HEK293 (cell line): ENCODE data around the gene ZNF618.

Experiments
- CTCF ChIA-PET: fragments of 350-600 bp; formaldehyde crosslinking; extraction: SDS; loops from one replicate; lab custom pipeline; 2021; ENCODE audit warnings: antibody characterized with exemption; lab: Yijun Ruan, JAX
- POLR2A ChIA-PET: fragments of 300-600 bp; formaldehyde crosslinking; extraction: SDS; loops from one replicate; lab custom pipeline; 2020; ENCODE audit warnings: antibody characterized with exemption, inconsistent platforms; lab: Yijun Ruan, JAX
- H3K27ac ChIP-seq: fragments of 200-500 bp; sonication (Bioruptor generic); 2 replicates; pipeline ENCODE4 v1.5.1; 2014; ENCODE audit warnings: low read depth, low read length, control low read depth, inconsistent platforms; ENCODE audit errors: extremely low read depth
- H3K36me3 ChIP-seq, 2 experiments: fragments of 200-500 bp in 1 of 2; sonication (Bioruptor generic) in 1 of 2; 1 replicate in 1 of 2; 2 replicates in 1 of 2; pipeline ENCODE4 v1.5.1; 2014 to 2017; ENCODE audit warnings: inconsistent platforms in 2 of 2, low read length in 2 of 2; ENCODE audit not compliant: control insufficient read depth in 2 of 2, insufficient read depth in 1 of 2
- H3K4me1 ChIP-seq: fragments of 200-500 bp; sonication (Bioruptor generic); 2 replicates; pipeline ENCODE4 v1.5.1; 2014; ENCODE audit warnings: mild to moderate bottlenecking, low read length, inconsistent platforms; ENCODE audit not compliant: control insufficient read depth, insufficient read depth
- H3K4me3 ChIP-seq: 2 replicates; pipeline ENCODE4 v1.5.1; 2011; ENCODE audit warnings: low read depth, mild to moderate bottlenecking, control low read depth, low read length, moderate library complexity
- H3K9me3 ChIP-seq: fragments of 200-500 bp; sonication (Bioruptor generic); 2 replicates; pipeline ENCODE4 v1.5.1; 2014; ENCODE audit warnings: low read depth, low read length, inconsistent platforms; ENCODE audit not compliant: control insufficient read depth, insufficient read depth
- EGR2 ChIP-seq: fragments of 450-650 bp; formaldehyde crosslinking; IDR thresholded peaks from 2 replicates; pipeline ENCODE4 v1.5.1; 2016; ENCODE audit warnings: low read depth, missing biosample characterization, missing genetic modification characterization
- FEZF1 ChIP-seq: fragments of 450-650 bp; formaldehyde crosslinking; IDR thresholded peaks from 2 replicates; pipeline ENCODE4 v1.5.1; 2016; ENCODE audit warnings: missing biosample characterization, missing genetic modification characterization
- KLF9 ChIP-seq: fragments of 450-650 bp; formaldehyde crosslinking; IDR thresholded peaks from 2 replicates; pipeline ENCODE4 v1.5.1; 2016; ENCODE audit warnings: missing biosample characterization, missing genetic modification characterization, low read depth
- SCRT2 ChIP-seq: fragments of 450-650 bp; formaldehyde crosslinking; IDR thresholded peaks from 2 replicates; pipeline ENCODE4 v1.5.1; 2016; ENCODE audit warnings: missing biosample characterization, missing genetic modification characterization
- SETDB1 ChIP-seq: IDR thresholded peaks from one replicate; pipeline ENCODE4 v1.6.1; 2017; ENCODE audit warnings: mild to moderate bottlenecking, low read length, moderate library complexity, mixed read lengths; ENCODE audit not compliant: insufficient read length
- YY1 ChIP-seq: fragments of 450-650 bp; formaldehyde crosslinking; IDR thresholded peaks from 2 replicates; pipeline ENCODE4 v1.5.1; 2018; ENCODE audit warnings: missing biosample characterization, missing genetic modification characterization
- ZBTB20 ChIP-seq: fragments of 450-650 bp; formaldehyde crosslinking; IDR thresholded peaks from 2 replicates; pipeline ENCODE4 v1.5.1; 2016; ENCODE audit warnings: missing biosample characterization, missing genetic modification characterization
- ZBTB21 ChIP-seq: fragments of 450-650 bp; formaldehyde crosslinking; IDR thresholded peaks from 2 replicates; pipeline ENCODE4 v1.5.1; 2017; ENCODE audit warnings: missing biosample characterization, missing genetic modification characterization
- ZEB2 ChIP-seq: fragments of 450-650 bp; formaldehyde crosslinking; IDR thresholded peaks from 2 replicates; pipeline ENCODE4 v1.5.1; 2016; ENCODE audit warnings: missing biosample characterization, missing genetic modification characterization
- ZNF16 ChIP-seq: fragments of 450-650 bp; formaldehyde crosslinking; IDR thresholded peaks from 2 replicates; pipeline ENCODE4 v1.5.1; 2016; ENCODE audit warnings: low read depth, missing biosample characterization, missing genetic modification characterization
- ZNF184 ChIP-seq: fragments of 450-650 bp; IDR thresholded peaks from 2 replicates; pipeline ENCODE4 v1.5.1; 2018; ENCODE audit warnings: missing biosample characterization, mild to moderate bottlenecking, missing genetic modification characterization
- ZNF223 ChIP-seq: fragments of 450-650 bp; formaldehyde crosslinking; IDR thresholded peaks from 2 replicates; pipeline ENCODE4 v1.5.1; 2016; ENCODE audit warnings: missing biosample characterization, missing genetic modification characterization
- ZNF341 ChIP-seq: fragments of 450-650 bp; formaldehyde crosslinking; IDR thresholded peaks from 2 replicates; pipeline ENCODE4; 2016; ENCODE audit warnings: low read depth, missing biosample characterization, missing genetic modification characterization
- ZNF391 ChIP-seq: fragments of 450-650 bp; formaldehyde crosslinking; IDR thresholded peaks from 2 replicates; pipeline ENCODE4 v1.5.1; 2016; ENCODE audit warnings: low read depth, missing biosample characterization, missing genetic modification characterization, borderline replicate concordance
- ZNF501 ChIP-seq: fragments of 450-650 bp; formaldehyde crosslinking; IDR thresholded peaks from 2 replicates; pipeline ENCODE4 v1.5.1; 2016; ENCODE audit warnings: missing biosample characterization, missing genetic modification characterization
- ZNF521 ChIP-seq: fragments of 450-650 bp; formaldehyde crosslinking; IDR thresholded peaks from 2 replicates; pipeline ENCODE4 v1.5.1; 2017; ENCODE audit warnings: missing biosample characterization, mild to moderate bottlenecking, missing genetic modification characterization
- ZNF571 ChIP-seq: fragments of 450-650 bp; formaldehyde crosslinking; IDR thresholded peaks from 2 replicates; pipeline ENCODE4 v1.5.0; 2017; ENCODE audit warnings: missing biosample characterization, missing genetic modification characterization
- ZNF585B ChIP-seq: fragments of 450-650 bp; formaldehyde crosslinking; IDR thresholded peaks from 2 replicates; pipeline ENCODE4 v1.5.1; 2016; ENCODE audit warnings: missing biosample characterization, missing genetic modification characterization
- ZNF596 ChIP-seq: fragments of 450-650 bp; IDR thresholded peaks from 2 replicates; pipeline ENCODE4 v1.5.0; 2018; ENCODE audit warnings: missing biosample characterization, mild to moderate bottlenecking, missing genetic modification characterization, moderate library complexity
- ZNF670 ChIP-seq: fragments of 450-650 bp; formaldehyde crosslinking; IDR thresholded peaks from 2 replicates; pipeline ENCODE4 v1.5.1; 2016; ENCODE audit warnings: missing biosample characterization, missing genetic modification characterization, low read depth
- ZNF747 ChIP-seq: fragments of 450-650 bp; formaldehyde crosslinking; IDR thresholded peaks from 2 replicates; pipeline ENCODE4 v1.5.1; 2016; ENCODE audit warnings: missing biosample characterization, missing genetic modification characterization
- ZNF791 ChIP-seq: fragments of 450-650 bp; formaldehyde crosslinking; IDR thresholded peaks from 2 replicates; pipeline ENCODE4 v1.5.1; 2016; ENCODE audit warnings: missing biosample characterization, missing genetic modification characterization
- ZSCAN23 ChIP-seq: fragments of 450-650 bp; formaldehyde crosslinking; IDR thresholded peaks from 2 replicates; pipeline ENCODE4 v1.5.1; 2016; ENCODE audit warnings: missing biosample characterization, missing genetic modification characterization
- TF ChIP-seq, protein P1 (sequence below): fragments of 450-650 bp; formaldehyde crosslinking; IDR thresholded peaks from 2 replicates; pipeline ENCODE4 v1.5.1; 2016; ENCODE audit warnings: missing biosample characterization, missing genetic modification characterization
- TF ChIP-seq, protein P2 (sequence below): fragments of 450-650 bp; formaldehyde crosslinking; IDR thresholded peaks from 2 replicates; pipeline ENCODE4 v1.5.1; 2016; ENCODE audit warnings: missing biosample characterization, missing genetic modification characterization
- TF ChIP-seq, protein P3 (sequence below): fragments of 450-650 bp; formaldehyde crosslinking; IDR thresholded peaks from 2 replicates; pipeline ENCODE4 v1.5.1; 2016; ENCODE audit warnings: missing biosample characterization, missing genetic modification characterization

Gene ZNF618

DNA sequence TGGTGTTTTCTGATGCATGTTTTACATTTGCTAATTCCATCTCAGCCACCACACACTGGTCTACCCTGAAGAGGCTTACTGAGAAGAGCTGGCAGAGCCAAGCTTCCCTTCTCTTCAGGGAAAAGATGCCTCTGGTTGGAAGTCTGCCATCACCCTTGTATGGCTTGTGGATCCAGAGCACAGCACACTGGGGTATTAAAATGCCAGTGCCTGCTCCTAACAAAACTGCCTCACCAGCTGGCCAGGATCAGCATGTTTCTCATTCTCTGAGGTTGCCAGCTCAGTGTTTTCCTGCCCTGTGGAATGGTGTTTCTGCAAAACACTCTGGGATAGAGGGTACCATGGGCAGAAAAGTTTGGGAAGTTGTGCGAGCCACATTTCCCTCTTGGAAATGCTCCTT lies 31.6 kb upstream of the ZNF618 start:
- Histone ChIP-seq H3K27ac (no peak overlapping the region), H3K36me3 (no peaks in the 10 kb centered on the region), H3K4me3 (no peak overlapping the region), H3K4me1 (no peaks in the 10 kb centered on the region), H3K9me3 (no peaks in the 10 kb centered on the region)
- CTCF ChIA-PET: no interaction called here
- TF ChIP-seq ZNF596: no peak
- no peak for TF ChIP-seq ZEB2 (tag by site-specific recombination)
- TF ChIP-seq ZNF501 (tag by site-specific recombination): no peak
- no peak for TF ChIP-seq ZNF391 (tag by site-specific recombination)
- TF ChIP-seq, protein P1, sequence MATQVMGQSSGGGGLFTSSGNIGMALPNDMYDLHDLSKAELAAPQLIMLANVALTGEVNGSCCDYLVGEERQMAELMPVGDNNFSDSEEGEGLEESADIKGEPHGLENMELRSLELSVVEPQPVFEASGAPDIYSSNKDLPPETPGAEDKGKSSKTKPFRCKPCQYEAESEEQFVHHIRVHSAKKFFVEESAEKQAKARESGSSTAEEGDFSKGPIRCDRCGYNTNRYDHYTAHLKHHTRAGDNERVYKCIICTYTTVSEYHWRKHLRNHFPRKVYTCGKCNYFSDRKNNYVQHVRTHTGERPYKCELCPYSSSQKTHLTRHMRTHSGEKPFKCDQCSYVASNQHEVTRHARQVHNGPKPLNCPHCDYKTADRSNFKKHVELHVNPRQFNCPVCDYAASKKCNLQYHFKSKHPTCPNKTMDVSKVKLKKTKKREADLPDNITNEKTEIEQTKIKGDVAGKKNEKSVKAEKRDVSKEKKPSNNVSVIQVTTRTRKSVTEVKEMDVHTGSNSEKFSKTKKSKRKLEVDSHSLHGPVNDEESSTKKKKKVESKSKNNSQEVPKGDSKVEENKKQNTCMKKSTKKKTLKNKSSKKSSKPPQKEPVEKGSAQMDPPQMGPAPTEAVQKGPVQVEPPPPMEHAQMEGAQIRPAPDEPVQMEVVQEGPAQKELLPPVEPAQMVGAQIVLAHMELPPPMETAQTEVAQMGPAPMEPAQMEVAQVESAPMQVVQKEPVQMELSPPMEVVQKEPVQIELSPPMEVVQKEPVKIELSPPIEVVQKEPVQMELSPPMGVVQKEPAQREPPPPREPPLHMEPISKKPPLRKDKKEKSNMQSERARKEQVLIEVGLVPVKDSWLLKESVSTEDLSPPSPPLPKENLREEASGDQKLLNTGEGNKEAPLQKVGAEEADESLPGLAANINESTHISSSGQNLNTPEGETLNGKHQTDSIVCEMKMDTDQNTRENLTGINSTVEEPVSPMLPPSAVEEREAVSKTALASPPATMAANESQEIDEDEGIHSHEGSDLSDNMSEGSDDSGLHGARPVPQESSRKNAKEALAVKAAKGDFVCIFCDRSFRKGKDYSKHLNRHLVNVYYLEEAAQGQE (tag by site-specific recombination): no peak
- TF ChIP-seq ZNF16: no peak
- no peak for TF ChIP-seq ZBTB20 (tag by site-specific recombination)
- TF ChIP-seq, protein P2, sequence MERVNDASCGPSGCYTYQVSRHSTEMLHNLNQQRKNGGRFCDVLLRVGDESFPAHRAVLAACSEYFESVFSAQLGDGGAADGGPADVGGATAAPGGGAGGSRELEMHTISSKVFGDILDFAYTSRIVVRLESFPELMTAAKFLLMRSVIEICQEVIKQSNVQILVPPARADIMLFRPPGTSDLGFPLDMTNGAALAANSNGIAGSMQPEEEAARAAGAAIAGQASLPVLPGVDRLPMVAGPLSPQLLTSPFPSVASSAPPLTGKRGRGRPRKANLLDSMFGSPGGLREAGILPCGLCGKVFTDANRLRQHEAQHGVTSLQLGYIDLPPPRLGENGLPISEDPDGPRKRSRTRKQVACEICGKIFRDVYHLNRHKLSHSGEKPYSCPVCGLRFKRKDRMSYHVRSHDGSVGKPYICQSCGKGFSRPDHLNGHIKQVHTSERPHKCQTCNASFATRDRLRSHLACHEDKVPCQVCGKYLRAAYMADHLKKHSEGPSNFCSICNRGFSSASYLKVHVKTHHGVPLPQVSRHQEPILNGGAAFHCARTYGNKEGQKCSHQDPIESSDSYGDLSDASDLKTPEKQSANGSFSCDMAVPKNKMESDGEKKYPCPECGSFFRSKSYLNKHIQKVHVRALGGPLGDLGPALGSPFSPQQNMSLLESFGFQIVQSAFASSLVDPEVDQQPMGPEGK (tag by site-specific recombination): no peak
- TF ChIP-seq, protein P3, sequence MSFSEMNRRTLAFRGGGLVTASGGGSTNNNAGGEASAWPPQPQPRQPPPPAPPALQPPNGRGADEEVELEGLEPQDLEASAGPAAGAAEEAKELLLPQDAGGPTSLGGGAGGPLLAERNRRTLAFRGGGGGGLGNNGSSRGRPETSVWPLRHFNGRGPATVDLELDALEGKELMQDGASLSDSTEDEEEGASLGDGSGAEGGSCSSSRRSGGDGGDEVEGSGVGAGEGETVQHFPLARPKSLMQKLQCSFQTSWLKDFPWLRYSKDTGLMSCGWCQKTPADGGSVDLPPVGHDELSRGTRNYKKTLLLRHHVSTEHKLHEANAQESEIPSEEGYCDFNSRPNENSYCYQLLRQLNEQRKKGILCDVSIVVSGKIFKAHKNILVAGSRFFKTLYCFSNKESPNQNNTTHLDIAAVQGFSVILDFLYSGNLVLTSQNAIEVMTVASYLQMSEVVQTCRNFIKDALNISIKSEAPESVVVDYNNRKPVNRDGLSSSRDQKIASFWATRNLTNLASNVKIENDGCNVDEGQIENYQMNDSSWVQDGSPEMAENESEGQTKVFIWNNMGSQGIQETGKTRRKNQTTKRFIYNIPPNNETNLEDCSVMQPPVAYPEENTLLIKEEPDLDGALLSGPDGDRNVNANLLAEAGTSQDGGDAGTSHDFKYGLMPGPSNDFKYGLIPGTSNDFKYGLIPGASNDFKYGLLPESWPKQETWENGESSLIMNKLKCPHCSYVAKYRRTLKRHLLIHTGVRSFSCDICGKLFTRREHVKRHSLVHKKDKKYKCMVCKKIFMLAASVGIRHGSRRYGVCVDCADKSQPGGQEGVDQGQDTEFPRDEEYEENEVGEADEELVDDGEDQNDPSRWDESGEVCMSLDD (tag by site-specific recombination): no peak
- TF ChIP-seq ZNF341: no peak
- no peak for TF ChIP-seq SETDB1
- no peak for TF ChIP-seq FEZF1 (tag by site-specific recombination)
- TF ChIP-seq ZBTB21 (tag by site-specific recombination): no peak
- TF ChIP-seq ZNF184 (tag by site-specific recombination): no peak
- TF ChIP-seq KLF9 (tag by site-specific recombination): no peak
- no peak for TF ChIP-seq ZSCAN23 (tag by site-specific recombination)
- no peak for TF ChIP-seq ZNF223 (tag by site-specific recombination)
- TF ChIP-seq SCRT2 (tag by site-specific recombination): no peak
- TF ChIP-seq ZNF571 (tag by site-specific recombination): no peak
- TF ChIP-seq, all 188 proteins: peak for 0
- POLR2A ChIA-PET: no interaction called here

DNA sequence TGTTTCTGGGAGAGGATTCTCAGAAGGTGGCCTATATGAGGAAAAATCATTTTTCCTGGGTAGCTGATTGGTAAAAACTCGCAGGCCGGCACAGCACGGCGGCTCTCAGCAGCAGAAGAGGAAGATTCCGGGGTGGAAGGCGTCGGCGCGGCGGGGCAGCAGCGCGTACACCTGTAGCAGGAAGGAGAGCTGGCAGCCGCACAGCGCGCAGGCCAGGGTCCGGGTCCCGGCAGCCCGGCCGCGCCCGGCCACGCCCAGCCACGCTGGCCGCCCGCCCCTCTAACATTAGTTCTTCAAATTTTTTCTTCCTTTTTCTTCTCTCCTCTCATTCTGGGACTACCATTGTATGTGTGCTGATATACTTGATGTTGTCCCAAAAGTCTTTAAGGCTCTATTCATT lies 24.8 kb upstream of the ZNF618 start:
- Histone ChIP-seq H3K36me3 (no peaks in the 10 kb centered on the region), H3K4me1 (no peaks in the 10 kb centered on the region), H3K27ac (no peak overlapping the region), H3K4me3 (no peak overlapping the region), H3K9me3 (no peaks in the 10 kb centered on the region)
- CTCF ChIA-PET: no interaction called here
- POLR2A ChIA-PET: no interaction called here
- TF ChIP-seq EGR2 (tag by site-specific recombination) (no peak), ZNF670 (tag by site-specific recombination) (no peak), ZNF585B (tag by site-specific recombination) (no peak), ZNF747 (tag by site-specific recombination) (no peak), ZNF16 (no peak), YY1 (no peak), ZNF791 (tag by site-specific recombination) (no peak), ZNF521 (tag by site-specific recombination) (no peak)
